Dendritic cell treated with granulocyte-macrophage colony-stimulating factor and Interleukin-4, amounts not matched to agents 40 ng/mL and 50 ng/mL, for 4 days (primary cell): ENCODE measurements around the gene HPS4.
"Not testable (repeated sequence)": the region's sequence is repeated elsewhere in the genome, so short reads cannot be mapped to it uniquely, and the experiment has no call there.

Experiments
- H3K27ac Mint-ChIP-seq: one replicate; pipeline ENCODE4 v1.8.0; 2022; ENCODE audit warnings: mild to moderate bottlenecking, mixed read lengths
- H3K27me3 Mint-ChIP-seq: one replicate; pipeline ENCODE4 v1.8.0; 2022; ENCODE audit warnings: mild to moderate bottlenecking, mixed read lengths
- H3K36me3 Mint-ChIP-seq: one replicate; pipeline ENCODE4 v1.8.0; 2022; ENCODE audit warnings: low read depth, mixed read lengths
- H3K4me1 Mint-ChIP-seq: one replicate; pipeline ENCODE4 v1.8.0; 2022; ENCODE audit warnings: low read depth, mixed read lengths
- H3K4me3 Mint-ChIP-seq: one replicate; pipeline ENCODE4 v1.8.0; 2022; ENCODE audit warnings: mild to moderate bottlenecking, moderate library complexity, mixed read lengths
- H3K9me3 Mint-ChIP-seq: one replicate; pipeline ENCODE4 v1.8.0; 2022; ENCODE audit warnings: mixed read lengths
- intact Hi-C: fragments of 100-400 bp; cut with micrococcal nuclease; formaldehyde crosslinking; loops from one replicate; pipeline ENCODE4 v1.15.0; 2022

The HPS4 gene

GRCh38 chr22:26450453-26451185 is 33.0 kb downstream of the HPS4 start:
- Mint-ChIP-seq H3K4me3 (no peak overlapping the region), H3K9me3 (no peaks in the 10 kb centered on the region), H3K36me3 (peaks cover 82% of the 10 kb centered on the region), H3K27ac (no peak overlapping the region), H3K27me3 (no peaks in the 10 kb centered on the region), H3K4me1 (peaks cover 16% of the 10 kb centered on the region)
- intact Hi-C loops = no loop called here

- H3K36me3 Mint-ChIP-seq = peaks cover 86% of the 10 kb centered on the region
- intact Hi-C loops = no loop called here
- no peak overlapping the region for H3K27ac Mint-ChIP-seq
- no peaks in the 10 kb centered on the region for H3K9me3 Mint-ChIP-seq
- peaks cover 16% of the 10 kb centered on the region for H3K4me1 Mint-ChIP-seq
- no peak overlapping the region for H3K4me3 Mint-ChIP-seq
- no peaks in the 10 kb centered on the region for H3K27me3 Mint-ChIP-seq
Measured at GRCh38 chr22:26448941-26449340, 34.6 kb downstream of the HPS4 start.

GRCh38 chr22:26448334-26448733 is 35.2 kb downstream of the HPS4 start:
- H3K9me3 Mint-ChIP-seq = no peaks in the 10 kb centered on the region
- intact Hi-C loops = no loop called here
- no peaks in the 10 kb centered on the region for H3K27me3 Mint-ChIP-seq
- H3K36me3 Mint-ChIP-seq = peaks cover 86% of the 10 kb centered on the region
- peaks cover 16% of the 10 kb centered on the region for H3K4me1 Mint-ChIP-seq
- H3K27ac Mint-ChIP-seq = no peak overlapping the region
- no peak overlapping the region for H3K4me3 Mint-ChIP-seq

GRCh38 chr22:26447584-26448329 is 35.8 kb downstream of the HPS4 start:
- Mint-ChIP-seq H3K27ac (no peak overlapping the region), H3K27me3 (no peaks in the 10 kb centered on the region), H3K4me1 (peaks cover 16% of the 10 kb centered on the region), H3K4me3 (no peak overlapping the region), H3K36me3 (peaks cover 86% of the 10 kb centered on the region), H3K9me3 (no peaks in the 10 kb centered on the region)
- intact Hi-C loops = no loop called here

GRCh38 chr22:26446808-26447515 is 36.6 kb downstream of the HPS4 start:
- no peaks in the 10 kb centered on the region for H3K9me3 Mint-ChIP-seq
- H3K27ac Mint-ChIP-seq = no peak overlapping the region
- H3K4me3 Mint-ChIP-seq = no peak overlapping the region
- peaks cover 86% of the 10 kb centered on the region for H3K36me3 Mint-ChIP-seq
- H3K4me1 Mint-ChIP-seq = peaks cover 22% of the 10 kb centered on the region
- H3K27me3 Mint-ChIP-seq = no peaks in the 10 kb centered on the region
- intact Hi-C loops = no loop called here

GRCh38 chr22:26445577-26446275 is 37.9 kb downstream of the HPS4 start:
- H3K9me3 Mint-ChIP-seq = no peaks in the 10 kb centered on the region
- peaks cover 22% of the 10 kb centered on the region for H3K4me1 Mint-ChIP-seq
- H3K27ac Mint-ChIP-seq = no peak overlapping the region
- intact Hi-C loops = no loop called here
- no peaks in the 10 kb centered on the region for H3K27me3 Mint-ChIP-seq
- peaks cover 78% of the 10 kb centered on the region for H3K36me3 Mint-ChIP-seq
- no peak overlapping the region for H3K4me3 Mint-ChIP-seq

- Mint-ChIP-seq H3K9me3 (no peaks in the 10 kb centered on the region), H3K27ac (no peak overlapping the region), H3K36me3 (peaks cover 68% of the 10 kb centered on the region), H3K4me1 (peaks cover 18% of the 10 kb centered on the region), H3K27me3 (no peaks in the 10 kb centered on the region), H3K4me3 (no peak overlapping the region)
- intact Hi-C loops = no loop called here
Measured at GRCh38 chr22:26444777-26445176, 38.8 kb downstream of the HPS4 start.

GRCh38 chr22:26443901-26444690 is 39.5 kb downstream of the HPS4 start:
- Mint-ChIP-seq H3K4me1 (peaks cover 18% of the 10 kb centered on the region), H3K4me3 (no peak overlapping the region), H3K27me3 (no peaks in the 10 kb centered on the region), H3K36me3 (peaks cover 64% of the 10 kb centered on the region), H3K9me3 (no peaks in the 10 kb centered on the region), H3K27ac (no peak overlapping the region)
- intact Hi-C loops = no loop called here

GRCh38 chr22:26442086-26442756 is 41.4 kb downstream of the HPS4 start:
- H3K36me3 Mint-ChIP-seq = peaks cover 61% of the 10 kb centered on the region

GRCh38 chr22:26439559-26439958 is 44.0 kb downstream of the HPS4 start:
- H3K4me3 Mint-ChIP-seq = no peak overlapping the region
- no peak overlapping the region for H3K27ac Mint-ChIP-seq
- no peaks in the 10 kb centered on the region for H3K27me3 Mint-ChIP-seq
- intact Hi-C loops = no loop called here
- peaks cover 44% of the 10 kb centered on the region for H3K4me1 Mint-ChIP-seq
- no peaks in the 10 kb centered on the region for H3K9me3 Mint-ChIP-seq
- H3K36me3 Mint-ChIP-seq = peaks cover 47% of the 10 kb centered on the region

More at GRCh38 chr22:26442086-26442756, 41.4 kb downstream of the HPS4 start:
- H3K27me3 Mint-ChIP-seq = no peaks in the 10 kb centered on the region
- no peaks in the 10 kb centered on the region for H3K9me3 Mint-ChIP-seq
- no peak overlapping the region for H3K4me3 Mint-ChIP-seq
- H3K27ac Mint-ChIP-seq = no peak overlapping the region
- intact Hi-C loops = no loop called here
- H3K4me1 Mint-ChIP-seq = peaks cover 17% of the 10 kb centered on the region

- H3K27ac Mint-ChIP-seq, intact Hi-C loops, H3K4me3 Mint-ChIP-seq, H3K27me3 Mint-ChIP-seq, H3K9me3 Mint-ChIP-seq: not testable (repeated sequence)
- Mint-ChIP-seq H3K36me3 (peaks cover 47% of the 10 kb centered on the region), H3K4me1 (peaks cover 51% of the 10 kb centered on the region)
Measured at GRCh38 chr22:26438776-26439175, 44.8 kb downstream of the HPS4 start.

- Mint-ChIP-seq H3K9me3 (no peaks in the 10 kb centered on the region), H3K4me3 (no peak overlapping the region), H3K27ac (no peak overlapping the region), H3K27me3 (no peaks in the 10 kb centered on the region), H3K36me3 (peaks cover 43% of the 10 kb centered on the region), H3K4me1 (peaks cover 59% of the 10 kb centered on the region)
- intact Hi-C loops = no loop called here
Measured at GRCh38 chr22:26437694-26438392, 45.7 kb downstream of the HPS4 start.
